K562 (cell line): ENCODE data around the gene OVCA2. TPM values are rescaled to one million over a fixed set of nuclear protein-coding genes. Genes with fewer than 3 reads are reported as not detected.

Experiments
- ATAC-seq: fragments of 200-7000 bp; cut with Tn5 transposase; 3 replicates; pipeline ENCODE4 v1.9.1; 2020; ENCODE audit warnings: moderate library complexity
- BruUV-seq: library from RNA; stranded (reverse); fragments of 400-500 nt; replicated peaks from 2 replicates; lab custom pipeline; 2021; lab: Mats Ljungman, UMichigan
- CTCF ChIA-PET: fragments of 300-600 bp; formaldehyde crosslinking; extraction: SDS; loops from one replicate; lab custom pipeline; 2021; ENCODE audit warnings: low intra/inter-chr PET ratio; lab: Yijun Ruan, JAX
- POLR2A ChIA-PET: fragments of 300-600, 350-650 bp; sonication (Branson Sonifier 250); formaldehyde crosslinking; extraction: SDS; loops from one replicate; lab custom pipeline; 2021; ENCODE audit warnings: antibody characterized with exemption, inconsistent platforms; lab: Yijun Ruan, JAX
- DNase-seq, 4 experiments: peaks; one replicate each; pipeline versions ENCODE4 v3.0.0 to v3.0.0-alpha.2; 2011 to 2018; ENCODE audit warnings: low spot score in 3 of 4, mixed read lengths in 3 of 4; ENCODE audit errors: extremely low read depth in 1 of 4
- FAIRE-seq: peaks from 2 replicates; lab custom pipeline; 2011; peaks lifted over from hg19 to GRCh38; lab: Jason Lieb, UNC
- H2AFZ ChIP-seq: 2 replicates; pipeline ENCODE4 v1.6.0; 2011; ENCODE audit warnings: low read depth, low read length, control low read depth, inconsistent platforms
- H3K27ac ChIP-seq: fragments of 200-600 bp; 3 replicates; pipeline ENCODE4 v1.8.0; 2011; ENCODE audit warnings: low read depth, mild to moderate bottlenecking, control low read depth, inconsistent platforms, low read length, moderate library complexity, mixed read lengths; ENCODE audit errors: extremely low read depth
- H3K27me3 ChIP-seq, 2 experiments: fragments of 300-600 bp in 1 of 2; 2 replicates in 1 of 2; 3 replicates in 1 of 2; pipeline versions ENCODE4 v1.6.0 to v1.8.0; 2011; ENCODE audit warnings: inconsistent platforms in 2 of 2, low read length in 2 of 2, mild to moderate bottlenecking in 1 of 2, mixed read lengths in 1 of 2, moderate library complexity in 1 of 2; ENCODE audit not compliant: control insufficient read depth in 2 of 2, insufficient read depth in 2 of 2
- H3K36me3 ChIP-seq: fragments of 300-600 bp; 3 replicates; pipeline ENCODE4 v1.8.0; 2011; ENCODE audit warnings: mild to moderate bottlenecking, low read length, inconsistent platforms; ENCODE audit not compliant: control insufficient read depth, insufficient read depth
- H3K4me1 ChIP-seq, 2 experiments: fragments of 200-600 bp in 1 of 2; replicated peaks in 1 of 2; 2 replicates in 1 of 2; 3 replicates in 1 of 2; pipeline versions ENCODE4 v1.5.1 to v1.8.0; 2011; ENCODE audit warnings: inconsistent platforms in 2 of 2, low read length in 2 of 2, mild to moderate bottlenecking in 1 of 2, mixed read lengths in 1 of 2, moderate library complexity in 1 of 2; ENCODE audit not compliant: control insufficient read depth in 2 of 2, insufficient read depth in 2 of 2
- H3K4me2 ChIP-seq: 2 replicates; pipeline ENCODE4 v1.6.1; 2011; ENCODE audit warnings: low read length, control low read depth, inconsistent platforms, mixed read lengths; ENCODE audit not compliant: insufficient read depth
- H3K4me3 ChIP-seq: fragments of 200-600 bp; sonication (generic), shearing (Covaris generic); 2 replicates; pipeline ENCODE4 v1.5.1; 2016; ENCODE audit warnings: control low read depth, inconsistent platforms
- H3K79me2 ChIP-seq: fragments of 200-600 bp; 3 replicates; pipeline ENCODE4 v1.8.0; 2011; ENCODE audit warnings: low read length, inconsistent platforms; ENCODE audit not compliant: control insufficient read depth, insufficient read depth
- H3K9ac ChIP-seq, 2 experiments: 2 replicates each; pipeline versions ENCODE4 v1.6.0 to v1.6.1; 2011; ENCODE audit warnings: low read depth in 2 of 2, low read length in 2 of 2, control low read depth in 1 of 2, inconsistent platforms in 1 of 2, mild to moderate bottlenecking in 1 of 2, mixed read lengths in 1 of 2; ENCODE audit not compliant: insufficient read depth in 1 of 2
- H3K9me1 ChIP-seq: one replicate; pipeline ENCODE4 v1.6.0; 2011; ENCODE audit warnings: inconsistent platforms, mild to moderate bottlenecking, low read length, moderate library complexity; ENCODE audit not compliant: control insufficient read depth, insufficient read depth
- H3K9me3 ChIP-seq: replicated peaks from 2 replicates; pipeline ENCODE4 v1.5.1; 2011; ENCODE audit warnings: low read depth, low read length, inconsistent platforms; ENCODE audit not compliant: control insufficient read depth, insufficient read depth
- H4K20me1 ChIP-seq: replicated peaks from 2 replicates; pipeline ENCODE4 v1.6.1; 2011; ENCODE audit warnings: low read length, inconsistent platforms, mixed read lengths; ENCODE audit not compliant: control insufficient read depth, insufficient read depth
- ATF7 ChIP-seq: fragments of 450-650 bp; IDR thresholded peaks from 2 replicates; pipeline ENCODE4 v1.7.1; 2014; ENCODE audit warnings: mild to moderate bottlenecking, moderate library complexity
- E2F6 ChIP-seq, 2 experiments: IDR thresholded peaks; 2 replicates each; pipeline ENCODE4 v1.6.1; 2011; ENCODE audit warnings: borderline replicate concordance in 1 of 2, control low read depth in 1 of 2, low read depth in 1 of 2, low read length in 1 of 2, mild to moderate bottlenecking in 1 of 2, mixed read lengths in 1 of 2, moderate library complexity in 1 of 2; ENCODE audit not compliant: insufficient read depth in 1 of 2, insufficient read length in 1 of 2, poor library complexity in 1 of 2, severe bottlenecking in 1 of 2; ENCODE audit errors: extremely low read depth in 1 of 2
- KAT8 ChIP-seq: fragments of 450-650 bp; IDR thresholded peaks from 2 replicates; pipeline ENCODE4 v1.6.1; 2016; ENCODE audit warnings: low read depth, mild to moderate bottlenecking
- MGA ChIP-seq: fragments of 450-650 bp; IDR thresholded peaks from 2 replicates; pipeline ENCODE4 v1.6.1; 2016; ENCODE audit warnings: mild to moderate bottlenecking, moderate library complexity
- ZNF639 ChIP-seq, 2 experiments: fragments of 200-800 bp in 1 of 2; sonication (Bioruptor generic) in 1 of 2; sonication (generic) in 1 of 2; formaldehyde crosslinking in 1 of 2; IDR thresholded peaks in 1 of 2; conservative IDR thresholded peaks in 1 of 2; 2 replicates each; pipeline versions ENCODE4 v1.5.0 to v1.6.1; 2016 to 2020; ENCODE audit warnings: missing compliant biosample characterization in 1 of 2, missing genetic modification characterization in 1 of 2, missing genetic modification reagents in 1 of 2
- WGBS: fragments of 100-300 bp; shearing (Covaris generic); methylation state at CpG from one replicate; pipeline ENCODE4 v1.1.6; 2016; ENCODE audit warnings: low coverage, mixed read lengths; ENCODE audit not compliant: insufficient coverage; ENCODE audit errors: missing lambda C conversion rate; 5-methylcytosine and 5-hydroxymethylcytosine counted together
- in situ Hi-C: fragments of 300-500 bp; cut with MboI; formaldehyde crosslinking; loops from 4 replicates; pipeline ENCODE4 v1.15.0; 2018; ENCODE audit warnings: inconsistent platforms, mixed read lengths
- intact Hi-C: fragments of 100-400 bp; cut with micrococcal nuclease; formaldehyde crosslinking; loops from 2 replicates; pipeline ENCODE4 v1.14.2; 2022
- polyA plus RNA-seq, 8 experiments: library from polyadenylated mRNA; depleted of rRNA in 4 of 8; stranded (reverse) in 5 of 8; unstranded in 3 of 8; fragments of >200 nt; fragmentation: Nextera tagmentation in 2 of 8; fragmentation: Illumina TruSeq in 1 of 8; extraction: Ambion mirVana in 2 of 8; extraction: Trizol in 1 of 8; gene quantifications; 2 replicates each; pipeline versions ENCODE4 v1.2.1 to v1.2.3, GENCODE V29; 2011 to 2014; ENCODE audit warnings: inconsistent platforms in 1 of 8, missing spikeins in 1 of 8
- total RNA-seq, 7 experiments: library from RNA; depleted of rRNA in 6 of 7; stranded (reverse); fragments of >200 nt in 6 of 7; fragmentation: Illumina TruSeq in 2 of 7; extraction: Trizol in 2 of 7; gene quantifications; 2 replicates each; pipeline versions ENCODE4 v1.2.1 to v1.2.3, GENCODE V29; 2011 to 2021; ENCODE audit warnings: low replicate concordance in 1 of 7

Gene OVCA2
- total and polyA plus RNA-seq, 9 of the 15 experiments (the other 6 are each of a cell fraction or from before 2014, with no cell fraction given): 3.0 to 23.7 (median 14.1) TPM

DNA sequence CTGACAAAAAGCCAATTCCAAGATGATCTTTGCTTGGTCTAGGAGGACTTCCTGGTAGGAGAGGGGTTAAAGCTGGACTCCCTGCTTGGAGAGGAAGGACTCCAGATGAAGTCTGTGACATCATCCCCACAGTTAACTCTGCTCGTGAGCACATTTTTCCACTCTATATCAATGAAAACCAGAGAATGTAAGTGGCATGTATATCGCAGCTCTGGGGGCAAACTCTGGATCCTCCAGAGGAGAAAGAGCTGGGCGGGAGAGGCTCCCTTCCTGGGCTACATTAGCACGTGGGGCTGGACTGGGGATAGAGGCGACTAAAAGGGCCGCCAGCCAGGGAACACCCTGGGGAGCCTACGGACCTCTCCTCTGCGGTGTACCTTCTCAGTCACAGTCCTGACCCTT is 47.2 kb downstream of the OVCA2 start:
- no TSS peak for BruUV-seq
- Histone ChIP-seq H2AFZ (peak overlapping the region; percentile 38; the same call in 1 of the 2 replicates), H3K4me1 (peaks cover 34 to 40% of the 10 kb centered on the region in 2 experiments), H3K9ac (peak overlapping the region; percentile 45 to 82; a peak in 3 of 4 replicates), H3K9me1 (peaks cover 4% of the 10 kb centered on the region), H3K4me2 (peak overlapping the region; percentile 38), H3K9me3 (no peaks in the 10 kb centered on the region), H3K4me3 (no peak overlapping the region), H3K36me3 (peaks cover 10% of the 10 kb centered on the region; the same call in 1 of the 3 replicates), H4K20me1 (no peaks in the 10 kb centered on the region; the same call in 1 of the 2 replicates), H3K27me3 (no peaks in the 10 kb centered on the region), H3K27ac (peak overlapping the region; percentile 63; the same call in 2 of the 3 replicates), H3K79me2 (no peaks in the 10 kb centered on the region)
- in situ Hi-C loops: no loop called here
- POLR2A ChIA-PET: interaction anchor here (0.6 to 2.7 kb wide), 4 partner anchors 9 to 218 kb away, joined by 3 to 7 read pairs (median 3); no protein-coding TSS in a partner anchor
- DNase-seq: peak; percentile 16 to 23 (median 20)
- WGBS: 25% methylated on average over 6 of the region's 8 CpGs
- no peak for FAIRE-seq
- peak; percentile 58 for ATAC-seq
- CTCF ChIA-PET: no interaction called here
- intact Hi-C loops: no loop called here
- TF ChIP-seq ZNF639 (CRISPR knock-in tag; conservative IDR thresholded peaks at IDR 0.05 in 1 of 2, IDR thresholded peaks at IDR 0.05 in 1 of 2) (0 out of 4 replicates have a peak, but pooled peaks of 1 of the 2 experiments have one; percentile 9), KAT8 (no peak), E2F6 (IDR thresholded peaks at IDR 0.05; ENCODE audit: borderline replicate concordance in 1 of 2, extremely low read depth in 1 of 2, insufficient read depth in 1 of 2, insufficient read length in 1 of 2, low read depth in 1 of 2, low read length in 1 of 2, poor library complexity in 1 of 2, severe bottlenecking in 1 of 2) (peak in 1 of 2 experiments; percentile 50), MGA (0 out of 2 replicates have a peak, but pooled peaks have one; percentile 18), ATF7 (0 out of 2 replicates have a peak, but pooled peaks have one; percentile 20)
